Measurements from ENCODE around the gene ZFP36L1.

DNA sequence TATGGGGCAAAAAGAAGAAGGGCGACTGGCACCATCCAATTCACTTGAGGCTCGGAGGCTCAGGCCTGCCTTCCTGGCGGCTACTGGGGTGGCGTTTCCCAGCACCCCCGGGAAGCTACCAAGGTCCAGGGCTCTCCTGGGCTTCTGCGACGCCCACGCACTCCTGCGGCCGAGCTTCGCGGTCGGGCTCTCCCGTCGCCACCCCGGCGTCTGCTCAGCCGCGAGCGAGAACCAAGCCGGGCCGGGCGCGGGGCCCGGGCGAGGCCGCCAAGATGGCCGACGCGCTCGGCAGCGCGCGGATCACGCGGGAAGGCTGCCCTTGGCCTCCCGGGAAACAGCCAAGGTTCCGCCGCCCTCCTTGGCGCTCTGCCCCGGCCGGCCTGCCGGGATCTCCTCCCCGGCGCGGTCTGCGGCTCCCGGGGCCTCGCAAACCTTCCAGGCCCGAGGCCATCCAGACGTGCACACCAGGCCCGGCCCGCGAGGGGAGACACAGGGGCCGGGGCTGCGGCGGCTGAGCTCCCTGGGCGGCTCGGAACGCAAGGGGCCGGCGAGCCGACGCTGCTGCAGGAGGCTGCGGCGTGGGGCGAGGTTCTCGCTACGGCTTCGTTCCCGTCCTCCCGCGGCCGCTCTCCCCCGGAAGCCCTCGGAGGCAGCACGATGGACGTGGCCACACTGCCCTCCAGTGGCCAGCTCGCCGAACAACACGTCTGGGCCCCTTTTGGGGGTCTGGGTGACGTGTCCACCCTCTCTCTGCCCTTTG, 23.5 kb upstream of the ZFP36L1 start:
- TF ChIP-seq EZH2 (IDR thresholded peaks at IDR 0.05) (no peak), POLR2AphosphoS5 (IDR thresholded peaks at IDR 0.05; ENCODE audit: borderline replicate concordance, low read depth, low read length) (no peak), FOXP2 (optimal IDR thresholded peaks at IDR 0.05; ENCODE audit: control extremely low read depth, extremely low read length, insufficient read depth) (no peak)

All from SK-N-MC (cell line).